Measurements from ENCODE around the gene S1PR4. TPM values are rescaled to one million over a fixed set of nuclear protein-coding genes. Genes with fewer than 3 reads are reported as not detected.
"Not testable (repeated sequence)": the region's sequence is repeated elsewhere in the genome, so short reads cannot be mapped to it uniquely, and the experiment has no call there.

Gene S1PR4
- total RNA-seq, 4 donors from 2014 or later = 0.66 to 4.7 (median 2.4) TPM

DNA sequence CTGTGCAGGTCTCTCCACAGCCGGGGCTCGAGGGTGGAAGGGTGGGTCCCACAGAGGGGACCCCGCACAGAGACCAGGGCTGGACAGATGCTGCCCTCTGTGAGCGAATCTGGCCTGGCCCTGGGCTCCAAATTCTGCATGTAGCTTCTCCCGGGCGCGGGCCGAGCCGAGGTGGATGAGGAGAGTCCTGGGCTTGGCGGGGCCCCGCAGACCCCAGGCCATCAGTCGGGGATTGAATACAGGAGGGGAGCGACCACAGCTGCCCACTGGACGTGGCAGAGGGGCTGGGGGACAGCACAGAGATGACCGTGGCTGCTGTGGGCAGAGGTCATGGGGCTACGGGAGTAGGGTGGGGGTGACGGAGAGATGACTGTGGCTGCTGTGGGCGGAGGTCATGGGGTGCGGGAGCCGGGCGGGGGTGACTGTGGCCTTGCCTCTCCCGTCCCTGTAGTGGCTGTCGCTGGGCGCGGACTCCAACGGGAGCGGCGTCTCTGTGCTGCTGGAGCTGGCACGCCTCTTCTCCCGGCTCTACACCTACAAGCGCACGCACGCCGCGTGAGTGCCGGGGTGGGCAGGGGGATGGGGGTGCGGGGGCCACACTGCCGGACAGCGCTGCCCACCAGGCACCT, 22.6 kb downstream of the S1PR4 start:
- Histone ChIP-seq H3K27me3 (no peaks in the 10 kb centered on the region), H3K4me3 (no peak overlapping the region), H3K9me3 (no peaks in the 10 kb centered on the region), H3K27ac (no peak overlapping the region), H3K36me3 (peaks cover 0 to 94% (median 2%) of the 10 kb centered on the region in 3 donors), H3K4me1 (no peaks in the 10 kb centered on the region)
- no peak for TF ChIP-seq POLR2A (IDR thresholded peaks at IDR 0.05)
- TF ChIP-seq, protein P1, sequence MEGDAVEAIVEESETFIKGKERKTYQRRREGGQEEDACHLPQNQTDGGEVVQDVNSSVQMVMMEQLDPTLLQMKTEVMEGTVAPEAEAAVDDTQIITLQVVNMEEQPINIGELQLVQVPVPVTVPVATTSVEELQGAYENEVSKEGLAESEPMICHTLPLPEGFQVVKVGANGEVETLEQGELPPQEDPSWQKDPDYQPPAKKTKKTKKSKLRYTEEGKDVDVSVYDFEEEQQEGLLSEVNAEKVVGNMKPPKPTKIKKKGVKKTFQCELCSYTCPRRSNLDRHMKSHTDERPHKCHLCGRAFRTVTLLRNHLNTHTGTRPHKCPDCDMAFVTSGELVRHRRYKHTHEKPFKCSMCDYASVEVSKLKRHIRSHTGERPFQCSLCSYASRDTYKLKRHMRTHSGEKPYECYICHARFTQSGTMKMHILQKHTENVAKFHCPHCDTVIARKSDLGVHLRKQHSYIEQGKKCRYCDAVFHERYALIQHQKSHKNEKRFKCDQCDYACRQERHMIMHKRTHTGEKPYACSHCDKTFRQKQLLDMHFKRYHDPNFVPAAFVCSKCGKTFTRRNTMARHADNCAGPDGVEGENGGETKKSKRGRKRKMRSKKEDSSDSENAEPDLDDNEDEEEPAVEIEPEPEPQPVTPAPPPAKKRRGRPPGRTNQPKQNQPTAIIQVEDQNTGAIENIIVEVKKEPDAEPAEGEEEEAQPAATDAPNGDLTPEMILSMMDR (IDR thresholded peaks at IDR 0.05) = no peak
- TF ChIP-seq EP300 (IDR thresholded peaks at IDR 0.05) = no peak
- no peak for DNase-seq (ENCODE audit: low spot score in 2 of 2)
- WGBS, 2 donors = 88 to 89% methylated on average over 16 to 39 of the region's 39 CpGs

DNA sequence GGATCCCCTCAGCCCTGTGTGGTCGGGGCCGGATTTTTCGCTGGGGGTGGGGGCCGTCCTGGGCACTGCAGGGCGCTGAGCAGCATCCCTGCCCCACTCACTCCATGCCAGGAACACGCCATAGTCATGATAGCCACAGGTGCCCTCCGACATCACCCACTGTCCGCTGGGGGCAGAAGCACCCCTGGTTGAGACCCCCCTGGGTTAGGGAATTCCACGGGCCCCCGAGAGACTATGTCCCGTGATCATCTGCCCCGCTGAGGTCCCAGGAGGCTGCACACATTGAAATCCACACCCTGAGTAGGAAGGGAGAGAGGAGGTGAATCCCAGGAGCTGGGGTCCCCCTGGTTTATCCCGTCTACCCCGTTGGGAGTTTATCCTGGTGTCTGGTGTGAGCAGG, 23.3 kb downstream of the S1PR4 start:
- DNase-seq (ENCODE audit: low spot score in 2 of 2) = no peak
- Histone ChIP-seq H3K36me3 (peaks cover 0 to 94% (median 7%) of the 10 kb centered on the region in 3 donors), H3K9me3 (no peaks in the 10 kb centered on the region), H3K27ac (no peak overlapping the region), H3K4me3 (no peak overlapping the region), H3K4me1 (no peaks in the 10 kb centered on the region), H3K27me3 (no peaks in the 10 kb centered on the region)
- TF ChIP-seq POLR2A (IDR thresholded peaks at IDR 0.05) = no peak
- TF ChIP-seq, protein P1 (IDR thresholded peaks at IDR 0.05) = no peak
- no peak for TF ChIP-seq EP300 (IDR thresholded peaks at IDR 0.05)
- WGBS, 2 donors = 91 to 92% methylated on average over 13 of the region's 14 CpGs

DNA sequence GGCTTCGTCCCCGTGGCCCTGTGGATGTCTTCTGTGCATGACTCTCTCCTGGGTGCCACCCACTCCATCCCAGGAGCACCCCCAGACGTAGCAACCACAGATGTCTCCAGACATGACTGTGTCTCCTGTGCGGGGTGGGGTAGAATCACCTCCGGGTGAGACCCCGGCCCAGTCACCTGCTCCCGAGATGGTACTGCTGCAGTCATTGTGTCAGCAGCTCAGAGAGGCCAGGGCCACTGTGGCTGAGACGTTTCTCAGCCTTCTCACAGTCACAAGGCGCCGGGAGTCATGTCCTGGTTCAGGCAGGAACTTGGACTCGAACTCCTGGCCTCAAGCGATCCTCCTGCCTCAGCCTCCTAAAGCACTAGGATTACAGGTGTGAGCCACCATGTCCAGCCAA, 23.8 kb downstream of the S1PR4 start:
- H3K27me3 ChIP-seq = no peaks in the 10 kb centered on the region
- H3K4me1 ChIP-seq = no peaks in the 10 kb centered on the region
- no peak for TF ChIP-seq POLR2A (IDR thresholded peaks at IDR 0.05)
- H3K27ac ChIP-seq = no peak overlapping the region
- H3K9me3 ChIP-seq = no peaks in the 10 kb centered on the region
- peaks cover 0 to 94% (median 8%) of the 10 kb centered on the region in 3 donors for H3K36me3 ChIP-seq
- no peak for DNase-seq (ENCODE audit: low spot score in 2 of 2)
- WGBS, 2 donors = 86 to 87% methylated on average over 11 to 12 of the region's 12 CpGs
- no peak overlapping the region for H3K4me3 ChIP-seq

DNA sequence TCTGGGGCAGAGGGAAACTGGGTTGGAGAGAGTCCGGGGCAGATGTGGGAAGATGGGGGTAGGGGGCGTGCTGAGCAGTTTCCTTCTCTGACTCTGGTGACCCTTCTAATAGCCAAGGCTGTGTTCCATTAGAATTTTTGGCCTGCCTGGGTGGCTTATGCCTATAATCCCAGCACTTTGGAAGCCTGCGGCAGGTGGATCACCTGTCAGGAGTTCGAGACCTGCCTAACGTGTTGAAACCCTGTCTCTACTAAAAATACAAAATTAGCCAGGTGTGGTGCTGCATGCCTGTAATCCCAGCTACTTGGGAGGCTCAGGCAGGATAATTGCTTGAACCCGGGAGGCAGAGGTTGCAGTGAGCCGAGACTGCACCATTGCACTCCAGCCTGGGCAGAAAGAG, 24.3 kb downstream of the S1PR4 start:
- not testable (repeated sequence) for H3K27me3 ChIP-seq; H3K9me3 ChIP-seq; H3K4me3 ChIP-seq; H3K4me1 ChIP-seq; H3K27ac ChIP-seq; DNase-seq (ENCODE audit: low spot score in 2 of 2)
- WGBS, 2 donors = 88 to 91% methylated on average over 7 of the region's 7 CpGs
- peaks cover 0 to 94% (median 12%) of the 10 kb centered on the region in 3 donors for H3K36me3 ChIP-seq

DNA sequence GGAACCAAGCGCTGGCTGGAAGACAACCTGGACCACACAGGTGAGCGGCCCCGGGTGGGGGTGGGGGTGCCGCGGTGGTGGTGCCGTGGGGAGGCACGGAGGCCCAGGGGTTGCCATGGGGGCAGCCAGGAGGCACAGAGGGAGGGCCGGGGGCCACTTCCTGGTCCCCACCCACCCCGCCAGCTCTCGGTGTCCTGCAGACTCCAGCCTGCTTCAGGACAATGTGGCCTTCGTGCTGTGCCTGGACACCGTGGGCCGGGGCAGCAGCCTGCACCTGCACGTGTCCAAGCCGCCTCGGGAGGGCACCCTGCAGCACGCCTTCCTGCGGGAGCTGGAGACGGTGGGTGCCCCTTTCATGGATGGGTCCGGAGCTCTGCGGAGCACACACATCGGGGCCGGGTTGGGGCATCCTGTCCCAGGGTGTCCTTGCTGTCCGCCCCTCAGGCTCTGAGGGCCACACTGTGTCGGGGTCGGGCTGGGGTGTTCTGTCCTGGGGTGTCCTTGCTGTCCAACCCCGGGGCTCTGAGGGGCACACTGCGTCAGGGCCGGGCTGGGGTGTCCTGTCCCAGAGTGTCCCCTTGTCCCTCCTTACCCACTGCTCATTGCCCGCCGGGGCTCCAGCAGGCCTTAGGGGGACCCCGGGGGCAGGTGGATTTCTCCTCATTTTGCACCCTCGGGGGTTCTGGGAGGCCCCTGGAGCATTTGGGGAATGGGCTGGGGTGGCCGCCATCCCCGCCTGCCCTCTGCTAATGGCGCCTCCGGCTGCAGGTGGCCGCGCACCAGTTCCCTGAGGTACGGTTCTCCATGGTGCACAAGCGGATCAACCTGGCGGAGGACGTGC, 25.5 kb downstream of the S1PR4 start:
- no peak for DNase-seq (ENCODE audit: low spot score in 2 of 2)
- Histone ChIP-seq H3K27me3 (no peaks in the 10 kb centered on the region), H3K4me3 (no peak overlapping the region), H3K4me1 (no peaks in the 10 kb centered on the region), H3K27ac (no peak overlapping the region), H3K36me3 (peaks cover 0 to 96% (median 15%) of the 10 kb centered on the region in 3 donors), H3K9me3 (no peaks in the 10 kb centered on the region)
- TF ChIP-seq EP300 (IDR thresholded peaks at IDR 0.05) (no peak), POLR2A (IDR thresholded peaks at IDR 0.05) (no peak)
- TF ChIP-seq, protein P1 (IDR thresholded peaks at IDR 0.05) = no peak
- whole genome bisulfite sequencing, 2 donors = 90 to 91% methylated on average over 18 to 31 of the region's 43 CpGs

DNA sequence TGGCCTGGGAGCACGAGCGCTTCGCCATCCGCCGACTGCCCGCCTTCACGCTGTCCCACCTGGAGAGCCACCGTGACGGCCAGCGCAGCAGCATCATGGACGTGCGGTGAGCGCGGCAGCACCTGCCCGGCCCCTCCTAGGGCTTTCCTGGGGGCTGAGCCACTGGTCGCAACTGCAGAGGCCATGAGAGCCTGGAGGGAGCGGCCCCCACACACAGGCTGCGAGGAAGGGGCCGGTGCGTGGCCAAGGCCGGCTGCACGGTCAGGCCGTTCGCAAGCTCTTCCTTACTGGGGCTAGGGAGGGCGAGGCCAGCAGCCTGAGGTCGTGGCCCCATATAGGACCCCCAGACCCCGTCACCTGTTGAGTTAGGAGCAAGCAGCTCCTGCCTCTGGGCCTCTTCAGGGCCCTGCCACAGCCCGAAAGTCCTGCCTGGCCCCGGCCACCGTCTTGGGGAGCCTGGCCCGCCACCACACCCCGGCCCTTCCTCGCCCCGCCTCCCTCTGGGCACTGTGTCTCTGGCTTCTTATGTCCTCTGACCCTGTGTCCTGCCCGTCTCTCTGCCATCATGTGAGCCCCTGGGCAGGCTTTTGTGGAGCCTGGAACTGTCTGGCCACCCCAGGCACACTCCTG, 26.2 kb downstream of the S1PR4 start:
- Histone ChIP-seq H3K9me3 (no peaks in the 10 kb centered on the region), H3K27me3 (no peaks in the 10 kb centered on the region), H3K4me3 (no peak overlapping the region), H3K36me3 (peaks cover 0 to 96% (median 15%) of the 10 kb centered on the region in 3 donors), H3K27ac (no peak overlapping the region), H3K4me1 (no peaks in the 10 kb centered on the region)
- TF ChIP-seq, protein P1 (IDR thresholded peaks at IDR 0.05) = no peak
- TF ChIP-seq POLR2A (IDR thresholded peaks at IDR 0.05) (no peak), EP300 (IDR thresholded peaks at IDR 0.05) (no peak)
- no peak for DNase-seq (ENCODE audit: low spot score in 2 of 2)
- whole genome bisulfite sequencing, 2 donors = 84 to 95% methylated on average over 17 to 29 of the region's 35 CpGs

Data from tibial nerve (tissue), 4 donors.